ENCODE results near the gene SLC16A7.

DNA sequence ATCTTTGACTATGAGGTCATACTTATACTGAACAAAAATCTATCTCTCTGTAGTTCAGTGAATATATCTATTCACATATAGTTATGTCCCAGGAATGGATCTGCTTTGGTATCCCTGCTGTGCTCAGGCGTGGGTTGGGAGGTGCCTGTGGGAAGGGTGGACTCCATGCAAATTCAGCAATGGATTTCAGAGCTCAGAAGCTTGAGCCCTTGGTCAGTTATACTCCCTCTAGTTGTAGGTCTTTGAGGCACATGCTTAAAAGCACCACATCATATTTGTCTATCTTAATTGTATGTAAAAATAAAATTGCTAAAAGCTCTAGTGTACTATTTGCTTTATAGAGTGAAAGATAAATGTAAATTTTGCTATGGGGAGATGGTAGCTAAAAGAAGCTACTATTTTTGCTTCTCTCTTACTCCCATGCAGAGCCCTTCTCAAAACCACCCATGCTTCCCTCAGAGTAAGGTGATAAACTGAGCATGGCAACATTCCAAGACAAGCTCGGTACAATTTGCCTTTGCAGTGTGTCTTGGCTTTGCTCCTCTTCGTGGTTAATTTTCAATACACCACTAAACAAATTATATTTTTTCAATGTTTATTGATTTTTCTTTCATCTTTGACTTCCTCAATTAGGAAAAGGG is 54.9 kb downstream of the SLC16A7 start:
- TF ChIP-seq TARDBP (IDR thresholded peaks at IDR 0.05) (no peak), SP1 (IDR thresholded peaks at IDR 0.05) (no peak), ELF4 (IDR thresholded peaks at IDR 0.05) (no peak), FOXM1 (IDR thresholded peaks at IDR 0.05; ENCODE audit: borderline replicate concordance) (no peak), NFRKB (IDR thresholded peaks at IDR 0.05) (no peak), FOXA1 (IDR thresholded peaks at IDR 0.05) (no peak), BHLHE40 (IDR thresholded peaks at IDR 0.05; ENCODE audit: borderline replicate concordance) (no peak), ZNF384 (IDR thresholded peaks at IDR 0.05) (no peak), ARNT (IDR thresholded peaks at IDR 0.05) (no peak), CTBP1 (IDR thresholded peaks at IDR 0.05; ENCODE audit: borderline replicate concordance) (no peak), SUZ12 (IDR thresholded peaks at IDR 0.05) (no peak), HDGF (IDR thresholded peaks at IDR 0.05; ENCODE audit: borderline replicate concordance) (no peak), FOXK2 (IDR thresholded peaks at IDR 0.05) (no peak), LEF1 (IDR thresholded peaks at IDR 0.05; ENCODE audit: borderline replicate concordance) (no peak)

All from HEK293T (cell line).